H9 (cell line): ENCODE results near the gene ENTR1. TPM values are rescaled to one million over a fixed set of nuclear protein-coding genes. Genes with fewer than 3 reads are reported as not detected.

Experiments
- DNase-seq: peaks from one replicate; pipeline ENCODE4 v3.0.0-alpha.2; 2017
- H2AFZ ChIP-seq: one replicate; pipeline ENCODE4 v1.6.1; 2013; ENCODE audit warnings: mild to moderate bottlenecking, low read length, control low read depth, moderate library complexity
- H2AK5ac ChIP-seq: 2 replicates; pipeline ENCODE4 v1.6.1; 2013; ENCODE audit warnings: low read length, control low read depth, mixed read lengths; ENCODE audit not compliant: insufficient read length
- H2BK120ac ChIP-seq: one replicate; pipeline ENCODE4 v1.6.1; 2013; ENCODE audit warnings: low read depth, mild to moderate bottlenecking, low read length, control low read depth, inconsistent platforms; ENCODE audit not compliant: poor library complexity, severe bottlenecking
- H2BK12ac ChIP-seq: 2 replicates; pipeline ENCODE4 v1.6.1; 2013; ENCODE audit warnings: low read length, control low read depth, mixed read lengths, low read depth; ENCODE audit not compliant: insufficient read length
- H2BK15ac ChIP-seq: 2 replicates; pipeline ENCODE4 v1.6.1; 2013; ENCODE audit warnings: low read depth, low read length, control low read depth
- H2BK20ac ChIP-seq: one replicate; pipeline ENCODE4 v1.6.1; 2013; ENCODE audit warnings: low read depth, mild to moderate bottlenecking, low read length, control low read depth, inconsistent platforms; ENCODE audit not compliant: poor library complexity, severe bottlenecking
- H2BK5ac ChIP-seq: 2 replicates; pipeline ENCODE4 v1.6.1; 2013; ENCODE audit warnings: low read length, control low read depth, mixed read lengths; ENCODE audit not compliant: insufficient read length
- H3K14ac ChIP-seq: 2 replicates; pipeline ENCODE4 v1.6.1; 2013; ENCODE audit warnings: low read length, control low read depth; ENCODE audit not compliant: insufficient read depth
- H3K18ac ChIP-seq: 2 replicates; pipeline ENCODE4 v1.6.1; 2013; ENCODE audit warnings: low read depth, mild to moderate bottlenecking, mixed read lengths, low read length, control low read depth; ENCODE audit not compliant: insufficient read length
- H3K23ac ChIP-seq: 2 replicates; pipeline ENCODE4 v1.6.1; 2013; ENCODE audit warnings: low read length, control low read depth, mixed read lengths, low read depth; ENCODE audit not compliant: insufficient read length
- H3K23me2 ChIP-seq: 2 replicates; pipeline ENCODE4 v1.6.1; 2013; ENCODE audit warnings: low read depth, mild to moderate bottlenecking, mixed read lengths, low read length, control low read depth; ENCODE audit not compliant: insufficient read length, poor library complexity, severe bottlenecking
- H3K27ac ChIP-seq: 2 replicates; pipeline ENCODE4 v1.5.1; 2013; ENCODE audit warnings: low read length, control low read depth, mixed read lengths, low read depth; ENCODE audit not compliant: insufficient read length
- H3K27me3 ChIP-seq: 2 replicates; pipeline ENCODE4 v1.6.1; 2013; ENCODE audit warnings: low read length, control low read depth, inconsistent platforms; ENCODE audit not compliant: insufficient read depth
- H3K4ac ChIP-seq: 2 replicates; pipeline ENCODE4 v1.6.1; 2013; ENCODE audit warnings: low read depth, mild to moderate bottlenecking, control low read depth, inconsistent platforms, low read length, moderate library complexity
- H3K4me1 ChIP-seq: 2 replicates; pipeline ENCODE4 v1.6.1; 2013; ENCODE audit warnings: low read length, control low read depth, inconsistent platforms; ENCODE audit not compliant: insufficient read depth
- H3K4me2 ChIP-seq: 2 replicates; pipeline ENCODE4 v1.6.1; 2013; ENCODE audit warnings: low read length, control low read depth, mixed read lengths; ENCODE audit not compliant: insufficient read length, insufficient read depth
- H3K56ac ChIP-seq: 2 replicates; pipeline ENCODE4 v1.6.1; 2013; ENCODE audit warnings: low read depth, mild to moderate bottlenecking, mixed read lengths, low read length, control low read depth; ENCODE audit not compliant: insufficient read length
- H3K79me1 ChIP-seq: 2 replicates; pipeline ENCODE4 v1.6.1; 2013; ENCODE audit warnings: low read depth, mild to moderate bottlenecking, moderate library complexity, low read length, control low read depth, inconsistent platforms; ENCODE audit not compliant: insufficient read depth, poor library complexity, severe bottlenecking
- H3K79me2 ChIP-seq: 2 replicates; pipeline ENCODE4 v1.6.1; 2013; ENCODE audit warnings: low read length, control low read depth, inconsistent platforms; ENCODE audit not compliant: insufficient read depth
- H3K9ac ChIP-seq: 2 replicates; pipeline ENCODE4 v1.6.1; 2013; ENCODE audit warnings: low read length, control low read depth, mixed read lengths; ENCODE audit not compliant: insufficient read length; ENCODE audit errors: extremely low read depth
- H3K9me3 ChIP-seq: one replicate; pipeline ENCODE4 v1.6.1; 2013; ENCODE audit warnings: low read depth, low read length, inconsistent platforms; ENCODE audit not compliant: control insufficient read depth
- H3T11ph ChIP-seq: one replicate; pipeline ENCODE4 v1.6.1; 2013; ENCODE audit warnings: mild to moderate bottlenecking, low read length, control low read depth, inconsistent platforms
- H4K20me1 ChIP-seq: one replicate; pipeline ENCODE4 v1.6.1; 2013; ENCODE audit not compliant: control insufficient read depth, insufficient read length, insufficient read depth
- H4K5ac ChIP-seq: 2 replicates; pipeline ENCODE4 v1.6.1; 2013; ENCODE audit warnings: low read depth, mild to moderate bottlenecking, mixed read lengths, low read length, control low read depth; ENCODE audit not compliant: insufficient read length
- H4K8ac ChIP-seq: replicated peaks from 2 replicates; pipeline ENCODE4 v1.6.1; 2013; ENCODE audit warnings: low read length, control low read depth, mixed read lengths, low read depth; ENCODE audit not compliant: insufficient read length
- H4K91ac ChIP-seq: 2 replicates; pipeline ENCODE4 v1.6.1; 2013; ENCODE audit warnings: low read depth, mild to moderate bottlenecking, moderate library complexity, mixed read lengths, low read length, control low read depth; ENCODE audit not compliant: insufficient read length
- H3K27ac Mint-ChIP-seq, 3 experiments: 2 replicates in 2 of 3; 3 replicates in 1 of 3; pipeline ENCODE4 v1.8.0; 2020 to 2021; ENCODE audit warnings: mixed read lengths in 3 of 3, mild to moderate bottlenecking in 1 of 3, moderate library complexity in 1 of 3
- H3K27me3 Mint-ChIP-seq: 2 replicates; pipeline ENCODE4 v1.8.0; 2021; ENCODE audit warnings: low read depth, mild to moderate bottlenecking, moderate library complexity, mixed read lengths
- H3K36me3 Mint-ChIP-seq, 3 experiments: 2 replicates in 2 of 3; 3 replicates in 1 of 3; pipeline ENCODE4 v1.8.0; 2020 to 2021; ENCODE audit warnings: low read depth in 3 of 3, mixed read lengths in 3 of 3; ENCODE audit not compliant: insufficient read depth in 1 of 3
- H3K4me1 Mint-ChIP-seq, 2 experiments: 2 replicates each; pipeline ENCODE4 v1.8.0; 2020; ENCODE audit warnings: mixed read lengths in 2 of 2
- H3K4me3 Mint-ChIP-seq, 2 experiments: 2 replicates in 1 of 2; 3 replicates in 1 of 2; pipeline ENCODE4 v1.8.0; 2020 to 2021; ENCODE audit warnings: mild to moderate bottlenecking in 2 of 2, mixed read lengths in 2 of 2, moderate library complexity in 1 of 2
- H3K9me3 Mint-ChIP-seq, 2 experiments: 2 replicates in 1 of 2; 3 replicates in 1 of 2; pipeline ENCODE4 v1.8.0; 2020; ENCODE audit warnings: mild to moderate bottlenecking in 2 of 2, mixed read lengths in 2 of 2, moderate library complexity in 1 of 2
- WGBS: extraction: QIAGEN DNeasy Blood & Tissue Kit; methylation state at CpG from one replicate; pipeline ENCODE4 v1.1.7; 2013; ENCODE audit warnings: missing lambda C conversion rate, low lambda C conversion rate, mixed read lengths; ENCODE audit not compliant: insufficient read length; ENCODE audit errors: extremely low coverage; 5-methylcytosine and 5-hydroxymethylcytosine counted together
- total RNA-seq: library from RNA; stranded (reverse); gene quantifications from 2 replicates; pipeline ENCODE4 v1.2.1, GENCODE V29; 2021
- TF ChIP-seq, protein P1 (sequence below): fragments of 200-600 bp; sonication (generic); conservative IDR thresholded peaks from 3 replicates; pipeline ENCODE4 v1.8.0; 2021; ENCODE audit warnings: antibody characterized with exemption, mild to moderate bottlenecking

The ENTR1 gene
- total RNA-seq, 1 experiment from 2014 or later = 108 TPM

- no peak overlapping the region for H3K4ac ChIP-seq
- H4K5ac ChIP-seq = no peak overlapping the region
- no peak overlapping the region for H4K8ac ChIP-seq
- H3T11ph ChIP-seq = no peak overlapping the region
- H2AFZ ChIP-seq = no peak overlapping the region
- H2BK20ac ChIP-seq = no peak overlapping the region
- H4K91ac ChIP-seq = no peak overlapping the region
- H3K9me3 ChIP-seq = no peaks in the 10 kb centered on the region
- H3K36me3 Mint-ChIP-seq = peaks cover 4 to 23% (median 21%) of the 10 kb centered on the region in 3 experiments; a peak in 5 of 7 replicates
- no peak overlapping the region for H3K18ac ChIP-seq
- H3K9ac ChIP-seq = no peak overlapping the region
- H4K20me1 ChIP-seq = no peaks in the 10 kb centered on the region
- no peak overlapping the region; a peak in 1 of 7 replicates for H3K27ac Mint-ChIP-seq
- no peaks in the 10 kb centered on the region for H3K4me1 ChIP-seq
- peaks cover 3% of the 10 kb centered on the region; the same call in 1 of the 2 replicates for H3K79me2 ChIP-seq
- H3K27me3 ChIP-seq = no peaks in the 10 kb centered on the region
- H3K23me2 ChIP-seq = no peaks in the 10 kb centered on the region
- H3K79me1 ChIP-seq = peaks cover 1% of the 10 kb centered on the region
- H3K4me3 Mint-ChIP-seq = no peak overlapping the region
- H3K27me3 Mint-ChIP-seq = no peaks in the 10 kb centered on the region
- H3K56ac ChIP-seq = no peak overlapping the region
- H3K27ac ChIP-seq = no peak overlapping the region
- H3K23ac ChIP-seq = no peak overlapping the region
- H3K4me2 ChIP-seq = no peak overlapping the region
- H3K9me3 Mint-ChIP-seq = no peaks in the 10 kb centered on the region
- H2BK15ac ChIP-seq = no peak overlapping the region
- H2BK12ac ChIP-seq = no peak overlapping the region
- H2AK5ac ChIP-seq = no peak overlapping the region
- no peak overlapping the region for H2BK5ac ChIP-seq
- H3K4me1 Mint-ChIP-seq = peaks cover 10% of the 10 kb centered on the region in 2 experiments
- no peak for DNase-seq
- TF ChIP-seq, protein P1, sequence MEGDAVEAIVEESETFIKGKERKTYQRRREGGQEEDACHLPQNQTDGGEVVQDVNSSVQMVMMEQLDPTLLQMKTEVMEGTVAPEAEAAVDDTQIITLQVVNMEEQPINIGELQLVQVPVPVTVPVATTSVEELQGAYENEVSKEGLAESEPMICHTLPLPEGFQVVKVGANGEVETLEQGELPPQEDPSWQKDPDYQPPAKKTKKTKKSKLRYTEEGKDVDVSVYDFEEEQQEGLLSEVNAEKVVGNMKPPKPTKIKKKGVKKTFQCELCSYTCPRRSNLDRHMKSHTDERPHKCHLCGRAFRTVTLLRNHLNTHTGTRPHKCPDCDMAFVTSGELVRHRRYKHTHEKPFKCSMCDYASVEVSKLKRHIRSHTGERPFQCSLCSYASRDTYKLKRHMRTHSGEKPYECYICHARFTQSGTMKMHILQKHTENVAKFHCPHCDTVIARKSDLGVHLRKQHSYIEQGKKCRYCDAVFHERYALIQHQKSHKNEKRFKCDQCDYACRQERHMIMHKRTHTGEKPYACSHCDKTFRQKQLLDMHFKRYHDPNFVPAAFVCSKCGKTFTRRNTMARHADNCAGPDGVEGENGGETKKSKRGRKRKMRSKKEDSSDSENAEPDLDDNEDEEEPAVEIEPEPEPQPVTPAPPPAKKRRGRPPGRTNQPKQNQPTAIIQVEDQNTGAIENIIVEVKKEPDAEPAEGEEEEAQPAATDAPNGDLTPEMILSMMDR = no peak
- WGBS = no CpG with 5 or more reads among the region's 26 CpGs
- no peak overlapping the region for H2BK120ac ChIP-seq
- H3K14ac ChIP-seq = no peak overlapping the region
Observed at GRCh38 chr9:136432591-136432990, 22.2 kb upstream of the ENTR1 start.
